Right lobe of liver (tissue), 6 donors: ENCODE measurements around the gene CATSPERD. TPM values are rescaled to one million over a fixed set of nuclear protein-coding genes. Genes with fewer than 3 reads are reported as not detected.

Experiments used
- ATAC-seq, 4 donors: fragments of 200-7000 bp; cut with Tn5 transposase; one replicate each; pipeline ENCODE4 v1.9.1; 2020; ENCODE audit warnings: mild to moderate bottlenecking in 4 of 4, moderate library complexity in 4 of 4
- DNase-seq, 3 donors: peaks; one replicate each; pipeline ENCODE4 v3.0.0-alpha.2; 2020
- H3K27ac ChIP-seq, 3 donors: fragments of 200-600 bp; one replicate each; pipeline ENCODE4 v1.8.0; 2022
- H3K27me3 ChIP-seq, 2 donors: fragments of 200-600 bp; one replicate each; pipeline ENCODE4 v1.8.0; 2022
- H3K36me3 ChIP-seq, 4 donors: fragments of 200-600 bp; sonication (generic) in 1 of 4; one replicate each; pipeline versions ENCODE4 v1.5.1 to v1.8.0; 2017 to 2022; ENCODE audit warnings: control low read depth in 1 of 4
- H3K4me1 ChIP-seq, 4 donors: fragments of 200-600 bp; sonication (generic) in 1 of 4; one replicate each; pipeline versions ENCODE4 v1.5.1 to v1.8.0; 2017 to 2022; ENCODE audit warnings: control low read depth in 1 of 4
- H3K4me3 ChIP-seq, 3 donors: fragments of 200-600 bp; one replicate each; pipeline ENCODE4 v1.8.0; 2022
- H3K9me3 ChIP-seq, 4 donors: fragments of 200-600 bp; sonication (generic) in 1 of 4; one replicate each; pipeline versions ENCODE4 v1.5.1 to v1.8.0; 2017 to 2022; ENCODE audit warnings: control low read depth in 1 of 4
- POLR2A ChIP-seq: fragments of 450-650 bp; IDR thresholded peaks from one replicate; pipeline ENCODE4 v1.6.1; 2017; ENCODE audit warnings: antibody characterized with exemption, mild to moderate bottlenecking
- WGBS: methylation state at CpG from one replicate; pipeline ENCODE4 v1.1.6; 2018; ENCODE audit warnings: low coverage, low lambda C conversion rate; ENCODE audit not compliant: insufficient coverage; ENCODE audit errors: missing lambda C conversion rate; 5-methylcytosine and 5-hydroxymethylcytosine counted together
- intact Hi-C, 2 donors: fragments of 100-400 bp; cut with DNase I; formaldehyde crosslinking; loops; one replicate each; pipeline versions ENCODE4 v1.11.2 to v1.14.1; 2022
- total RNA-seq, 6 experiments: library from RNA; depleted of rRNA in 2 of 6; stranded (reverse); fragments of >200 nt in 2 of 6; fragmentation: NEBNext Ultra II Directional in 3 of 6; extraction: Animal tissue kit (Norgen Biotek cat#: 25700) in 3 of 6; gene quantifications; one replicate each; pipeline versions ENCODE4 v1.1.0 to v1.2.4, GENCODE V29; 2016 to 2023
- TF ChIP-seq, protein P1 (sequence below), 4 donors: fragments of 200-600 bp in 3 of 4; fragments of 450-650 bp in 1 of 4; IDR thresholded peaks; one replicate each; pipeline versions ENCODE4 v1.5.1 to v1.8.0; 2016 to 2022; ENCODE audit warnings: antibody characterized with exemption in 4 of 4, mild to moderate bottlenecking in 2 of 4
- donor health status: DM: no; HTN: yes; CAD: no.
- donor health status: DM: no; HTN: no; CAD: no.
- donor health status: DM: no; HTN: no; CAD: no.
- donor health status: DM: no; HTN: yes; CAD: no.
- donor health status: DM: no; HTN: yes; CAD: no.

Gene CATSPERD
- total RNA-seq, 6 experiments from 2014 or later = not detected

DNA sequence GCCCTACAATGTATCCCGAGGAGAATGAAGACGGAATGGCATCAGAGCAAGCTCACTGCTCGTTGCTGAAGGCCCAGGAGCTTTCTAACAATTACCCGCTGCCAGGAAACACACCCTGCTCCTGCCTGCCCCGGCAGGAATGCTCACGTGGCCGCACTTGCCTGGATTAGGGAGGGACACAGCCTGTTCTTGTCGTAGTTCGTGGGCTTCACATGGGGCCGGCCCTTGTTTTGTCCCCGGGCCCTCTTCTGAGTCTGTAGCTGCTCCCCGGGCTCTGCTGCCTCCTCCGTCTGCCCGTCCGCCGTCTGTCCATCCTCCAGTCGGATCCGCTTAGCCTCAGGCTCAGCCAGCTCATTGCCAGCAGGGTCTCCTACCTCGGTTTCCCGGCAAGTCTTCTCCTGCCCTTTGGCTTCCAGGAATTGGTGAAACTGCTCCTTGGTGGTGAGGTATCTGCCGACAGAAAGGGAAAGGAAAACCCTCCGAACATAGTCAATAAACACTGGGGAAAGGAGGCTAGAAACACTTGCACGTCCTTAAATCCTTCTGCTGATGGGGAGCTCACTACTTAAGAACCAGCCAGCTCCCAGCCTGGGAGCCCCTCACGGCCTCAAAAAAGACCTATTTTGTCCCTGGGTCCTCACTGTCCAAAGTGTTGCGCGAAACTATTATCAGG lies 69.6 kb downstream of the CATSPERD start:
- Histone ChIP-seq H3K27me3 (no peaks in the 10 kb centered on the region), H3K4me1 (peaks cover 0 to 10% (median 1%) of the 10 kb centered on the region in 4 donors), H3K4me3 (peak overlapping the region; percentile 66 to 87 (median 83)), H3K36me3 (peaks cover 0 to 45% (median 29%) of the 10 kb centered on the region in 4 donors), H3K9me3 (no peaks in the 10 kb centered on the region), H3K27ac (peak overlapping the region in 2 of 3 donors; percentile 86 to 99)
- intact Hi-C loops = no loop called here
- 20% methylated on average over 2 of the region's 26 CpGs for WGBS
- ATAC-seq (no peak), DNase-seq (peak in 1 of 3 donors; percentile 63)
- TF ChIP-seq POLR2A = no peak
- TF ChIP-seq, protein P1, sequence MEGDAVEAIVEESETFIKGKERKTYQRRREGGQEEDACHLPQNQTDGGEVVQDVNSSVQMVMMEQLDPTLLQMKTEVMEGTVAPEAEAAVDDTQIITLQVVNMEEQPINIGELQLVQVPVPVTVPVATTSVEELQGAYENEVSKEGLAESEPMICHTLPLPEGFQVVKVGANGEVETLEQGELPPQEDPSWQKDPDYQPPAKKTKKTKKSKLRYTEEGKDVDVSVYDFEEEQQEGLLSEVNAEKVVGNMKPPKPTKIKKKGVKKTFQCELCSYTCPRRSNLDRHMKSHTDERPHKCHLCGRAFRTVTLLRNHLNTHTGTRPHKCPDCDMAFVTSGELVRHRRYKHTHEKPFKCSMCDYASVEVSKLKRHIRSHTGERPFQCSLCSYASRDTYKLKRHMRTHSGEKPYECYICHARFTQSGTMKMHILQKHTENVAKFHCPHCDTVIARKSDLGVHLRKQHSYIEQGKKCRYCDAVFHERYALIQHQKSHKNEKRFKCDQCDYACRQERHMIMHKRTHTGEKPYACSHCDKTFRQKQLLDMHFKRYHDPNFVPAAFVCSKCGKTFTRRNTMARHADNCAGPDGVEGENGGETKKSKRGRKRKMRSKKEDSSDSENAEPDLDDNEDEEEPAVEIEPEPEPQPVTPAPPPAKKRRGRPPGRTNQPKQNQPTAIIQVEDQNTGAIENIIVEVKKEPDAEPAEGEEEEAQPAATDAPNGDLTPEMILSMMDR (IDR thresholded peaks at IDR 0.05) = no peak

DNA sequence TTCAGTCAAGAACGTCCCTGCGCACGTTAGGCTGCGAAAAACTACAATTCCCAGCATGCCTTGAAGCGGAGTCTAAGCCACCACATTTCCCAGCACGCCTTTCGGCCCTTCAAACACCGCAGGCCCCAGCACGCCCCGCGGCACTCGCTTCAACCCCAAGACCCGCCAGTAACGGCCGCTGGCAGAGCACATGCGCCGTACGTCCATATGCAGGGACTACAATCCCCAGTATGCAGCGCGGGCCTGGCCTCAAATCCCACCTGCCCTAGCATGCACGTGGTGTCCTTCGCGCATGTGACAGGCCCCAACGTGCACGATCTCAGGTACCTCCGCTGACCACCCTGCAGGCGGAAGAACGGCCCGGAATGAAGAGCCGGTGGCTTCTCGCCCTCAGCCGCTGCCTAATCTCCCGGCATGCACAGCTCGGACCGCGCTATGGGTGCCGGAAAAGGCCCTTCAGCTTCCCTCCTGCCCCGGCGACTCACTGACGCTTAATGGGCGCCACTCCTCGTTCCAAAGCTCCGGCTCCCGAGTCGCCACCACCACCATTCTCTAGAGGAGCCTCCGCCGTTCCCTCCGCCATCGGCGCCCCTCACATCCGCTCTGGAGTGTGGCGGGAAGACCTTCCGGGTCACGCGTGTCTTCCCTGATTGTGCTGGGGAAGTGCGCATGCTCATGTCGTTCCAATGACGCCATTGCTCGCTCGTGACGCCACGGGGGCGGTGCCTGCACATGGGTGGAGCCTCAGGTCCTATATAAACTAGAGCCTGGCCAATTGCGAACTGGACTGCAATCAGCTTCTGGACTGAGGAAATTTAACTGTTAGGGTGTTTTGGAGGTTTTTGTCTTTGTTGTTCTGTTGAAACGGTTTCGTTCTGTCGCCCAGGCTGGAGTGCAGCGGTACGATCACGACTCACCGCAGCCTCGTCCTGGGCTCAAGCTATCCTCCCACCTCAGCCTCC lies 70.4 kb downstream of the CATSPERD start, which contains the start of gene DUS3L:
DUS3L (minus strand) TSS at position 605 of the 962 bp plus-strand sequence; CDS start at position 583, 22 bp downstream.
- no peaks in the 10 kb centered on the region for H3K9me3 ChIP-seq
- intact Hi-C loops = no loop called here
- peak within 1 kb of the TSS; percentile 66 to 87 (median 83) for H3K4me3 ChIP-seq
- H3K27ac ChIP-seq = peak within 1 kb of the TSS; percentile 86 to 99 (median 97)
- peaks cover 0 to 10% (median 1%) of the 10 kb centered on the region in 4 donors for H3K4me1 ChIP-seq
- DNase-seq (peak; percentile 96 to 99 (median 97)), ATAC-seq (peak; percentile 92 to 95 (median 94))
- WGBS = 19% methylated on average over 40 of the region's 72 CpGs
- peaks cover 0 to 38% (median 24%) of the 10 kb centered on the region in 4 donors for H3K36me3 ChIP-seq
- no peaks in the 10 kb centered on the region for H3K27me3 ChIP-seq
- peak; percentile 83 for TF ChIP-seq POLR2A
- TF ChIP-seq, protein P1 (IDR thresholded peaks at IDR 0.05) = no peak

DNA sequence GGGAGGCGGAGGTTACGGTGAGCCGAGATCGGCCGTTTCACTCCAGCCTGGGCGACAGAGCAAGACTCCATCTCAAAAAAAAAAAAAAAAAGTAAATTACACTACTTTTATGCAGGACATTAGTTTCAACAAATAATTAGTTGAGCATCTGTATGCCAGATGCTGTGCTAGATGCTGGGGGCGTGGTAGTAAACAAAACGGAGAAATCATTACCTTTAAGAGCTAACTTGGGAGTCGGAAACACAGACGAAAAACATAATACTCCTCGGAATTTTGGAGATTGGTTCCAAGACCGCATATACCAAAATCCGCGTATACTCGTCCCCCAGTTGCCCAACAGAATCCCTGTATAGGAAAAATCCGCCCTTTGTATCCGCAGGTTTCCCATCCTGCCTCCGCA lies 71.8 kb downstream of the CATSPERD start:
- intact Hi-C loops = no loop called here
- TF ChIP-seq, protein P1 (IDR thresholded peaks at IDR 0.05) = no peak
- no peak for TF ChIP-seq POLR2A
- 91% methylated on average over 18 of the region's 18 CpGs for WGBS

DNA sequence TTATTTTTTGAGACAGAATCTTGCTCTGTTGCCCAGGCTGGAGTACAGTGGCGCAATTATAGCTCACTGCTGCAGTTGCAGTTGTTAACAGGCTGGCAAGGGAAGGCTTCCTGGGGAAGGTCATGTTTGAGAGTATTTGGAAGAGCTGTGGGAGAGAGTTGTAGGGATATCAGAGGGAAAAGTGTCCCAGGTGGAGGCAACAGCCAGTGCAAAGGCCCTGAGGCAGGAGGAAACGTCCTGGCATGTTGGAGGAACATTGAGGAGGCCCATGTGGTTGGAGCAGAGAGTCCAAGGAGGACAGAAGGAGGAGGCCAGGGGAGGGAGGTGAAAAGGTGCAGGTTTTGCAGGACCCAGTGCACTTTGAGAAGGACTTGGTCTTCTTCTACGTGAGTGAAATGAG lies 72.8 kb downstream of the CATSPERD start:
- intact Hi-C loops = no loop called here
- H3K27me3 ChIP-seq = no peaks in the 10 kb centered on the region
- no peak overlapping the region for H3K27ac ChIP-seq
- peaks cover 0 to 16% (median 7%) of the 10 kb centered on the region in 4 donors for H3K36me3 ChIP-seq
- WGBS = 93% methylated on average over 3 of the region's 3 CpGs
- no peak overlapping the region for H3K4me3 ChIP-seq
- no peak for TF ChIP-seq POLR2A
- TF ChIP-seq, protein P1 (IDR thresholded peaks at IDR 0.05) = no peak
- ATAC-seq = no peak
- peaks cover 0 to 10% (median 1%) of the 10 kb centered on the region in 4 donors for H3K4me1 ChIP-seq
- no peaks in the 10 kb centered on the region for H3K9me3 ChIP-seq
- DNase-seq = no peak

More for the DNA sequence above, 71.8 kb downstream of the CATSPERD start:
- no peak for DNase-seq
- no peaks in the 10 kb centered on the region for H3K27me3 ChIP-seq
- no peaks in the 10 kb centered on the region for H3K9me3 ChIP-seq
- peaks cover 0 to 26% (median 14%) of the 10 kb centered on the region in 4 donors for H3K36me3 ChIP-seq
- H3K4me3 ChIP-seq = no peak overlapping the region
- no peak overlapping the region for H3K27ac ChIP-seq
- H3K4me1 ChIP-seq = peaks cover 0 to 10% (median 1%) of the 10 kb centered on the region in 4 donors
- no peak for ATAC-seq
